Measurements from ENCODE around the gene HOXC6. TPM values are rescaled to one million over a fixed set of nuclear protein-coding genes. Genes with fewer than 3 reads are reported as not detected.

The HOXC6 gene
- total and polyA plus RNA-seq, 11 donors = 0.04 to 0.40 (median 0.08) TPM; not detected in 8

DNA sequence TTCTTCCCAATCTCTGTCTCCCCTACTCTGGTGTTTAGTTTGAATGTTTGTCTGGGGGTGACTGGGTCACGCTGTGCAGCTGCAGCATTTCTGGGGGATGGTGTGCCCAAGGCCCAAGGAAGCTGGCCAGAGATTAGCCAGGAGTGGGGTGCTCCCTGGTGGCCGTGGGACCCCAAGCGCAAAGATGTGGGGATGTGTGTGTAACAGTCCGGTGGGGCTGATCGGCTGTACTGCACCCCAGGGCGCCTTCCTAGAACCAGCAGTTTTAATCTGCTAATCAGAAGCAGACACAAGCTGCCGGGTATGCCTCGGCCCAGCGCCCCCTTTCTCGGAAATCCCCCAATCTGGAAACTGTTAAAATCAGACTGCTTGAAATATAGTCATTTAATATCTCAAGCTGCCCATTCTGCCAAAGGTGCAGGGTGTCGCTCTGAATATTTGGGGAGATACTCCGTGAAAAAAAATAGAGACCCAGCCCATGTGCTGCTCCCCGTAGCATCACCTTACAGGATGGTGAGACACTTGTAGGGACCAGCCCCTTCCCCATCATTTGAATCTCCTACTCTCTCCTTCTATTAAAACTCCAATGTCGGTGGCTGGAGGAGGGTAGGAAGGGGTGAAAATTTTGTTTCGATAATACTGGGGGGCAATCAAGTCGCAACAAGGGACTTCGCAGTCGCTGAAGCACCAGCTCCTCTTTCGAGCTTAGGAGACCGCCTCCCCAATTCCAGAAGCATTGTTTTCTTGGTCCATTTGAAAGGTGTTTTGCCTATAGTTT lies 24.0 kb upstream of the HOXC6 start:
- 15 to 26% (median 23%) methylated on average over 19 to 20 of the region's 20 CpGs for WGBS, 4 donors
- intact Hi-C loops (cut with DNase I) = loop anchor here in 1 of 10 donors (10.0 kb wide), 1 partner anchor 371 kb away; no protein-coding TSS in a partner anchor
- no peaks in the 10 kb centered on the region for H3K36me3 ChIP-seq
- ATAC-seq = no peak
- H3K4me3 ChIP-seq = no peak overlapping the region
- peaks cover 0 to 26% (median 17%) of the 10 kb centered on the region in 12 donors for H3K4me1 ChIP-seq
- peaks cover 68 to 100% (median 96%) of the 10 kb centered on the region in 9 donors for H3K27me3 ChIP-seq
- H3K27ac ChIP-seq = no peak overlapping the region
- no peak for DNase-seq
- H3K9me3 ChIP-seq = no peaks in the 10 kb centered on the region
- no peak for TF ChIP-seq POLR2A (IDR thresholded peaks at IDR 0.05)
- TF ChIP-seq, protein P1, sequence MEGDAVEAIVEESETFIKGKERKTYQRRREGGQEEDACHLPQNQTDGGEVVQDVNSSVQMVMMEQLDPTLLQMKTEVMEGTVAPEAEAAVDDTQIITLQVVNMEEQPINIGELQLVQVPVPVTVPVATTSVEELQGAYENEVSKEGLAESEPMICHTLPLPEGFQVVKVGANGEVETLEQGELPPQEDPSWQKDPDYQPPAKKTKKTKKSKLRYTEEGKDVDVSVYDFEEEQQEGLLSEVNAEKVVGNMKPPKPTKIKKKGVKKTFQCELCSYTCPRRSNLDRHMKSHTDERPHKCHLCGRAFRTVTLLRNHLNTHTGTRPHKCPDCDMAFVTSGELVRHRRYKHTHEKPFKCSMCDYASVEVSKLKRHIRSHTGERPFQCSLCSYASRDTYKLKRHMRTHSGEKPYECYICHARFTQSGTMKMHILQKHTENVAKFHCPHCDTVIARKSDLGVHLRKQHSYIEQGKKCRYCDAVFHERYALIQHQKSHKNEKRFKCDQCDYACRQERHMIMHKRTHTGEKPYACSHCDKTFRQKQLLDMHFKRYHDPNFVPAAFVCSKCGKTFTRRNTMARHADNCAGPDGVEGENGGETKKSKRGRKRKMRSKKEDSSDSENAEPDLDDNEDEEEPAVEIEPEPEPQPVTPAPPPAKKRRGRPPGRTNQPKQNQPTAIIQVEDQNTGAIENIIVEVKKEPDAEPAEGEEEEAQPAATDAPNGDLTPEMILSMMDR (IDR thresholded peaks at IDR 0.05) = no peak

DNA sequence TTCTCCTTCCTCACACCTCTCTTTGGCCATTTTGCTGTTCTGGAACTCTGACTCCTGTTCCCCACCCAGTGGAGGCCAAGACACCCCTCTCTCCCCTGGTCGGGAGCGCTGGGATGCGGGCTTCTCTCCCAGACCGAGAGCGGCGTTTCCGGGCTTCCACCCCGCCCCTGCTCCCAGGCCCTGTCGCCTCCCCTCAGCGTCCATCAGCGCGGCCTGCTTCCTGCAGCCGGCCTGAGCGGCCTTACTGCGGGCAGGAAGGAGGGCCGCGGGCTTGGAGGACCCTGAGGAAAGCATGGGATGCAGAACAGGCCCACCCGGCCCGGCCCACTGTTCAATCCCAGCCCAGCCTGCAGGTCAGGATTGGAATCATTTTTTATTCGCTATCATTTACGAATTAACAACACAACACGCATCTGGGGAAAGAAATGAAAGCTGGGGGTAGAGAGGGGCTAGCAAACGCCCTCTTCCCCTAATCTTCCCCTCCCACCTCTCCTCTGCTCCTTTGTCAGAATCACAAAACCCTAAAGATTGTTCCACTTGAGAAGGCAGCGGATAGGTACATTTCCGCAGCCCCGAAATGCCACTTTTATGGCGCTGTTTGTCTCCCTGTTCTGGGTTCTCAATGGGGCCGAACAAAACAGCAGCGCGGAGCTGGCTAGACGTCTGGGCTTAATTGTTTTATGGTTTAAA lies 23.3 kb upstream of the HOXC6 start:
- no peaks in the 10 kb centered on the region for H3K9me3 ChIP-seq
- H3K27ac ChIP-seq = no peak overlapping the region

DNA sequence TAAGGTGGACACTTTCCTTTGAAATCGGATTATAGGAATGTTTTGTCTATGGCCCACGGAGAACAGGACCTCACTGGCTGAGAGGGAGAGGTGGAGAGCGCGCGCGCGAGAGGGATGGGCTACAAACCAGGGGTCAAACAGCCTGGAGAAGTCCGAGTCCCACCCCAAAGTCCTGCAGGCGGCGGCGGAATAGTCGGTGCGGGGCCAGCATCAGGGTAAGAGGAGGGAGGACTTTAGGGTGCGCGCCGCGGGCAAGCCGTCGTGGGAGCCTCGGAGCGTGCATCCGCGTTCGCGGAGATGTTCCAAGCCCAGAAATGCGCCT lies 22.7 kb upstream of the HOXC6 start:
- Histone ChIP-seq H3K4me3 (no peak overlapping the region), H3K36me3 (no peaks in the 10 kb centered on the region), H3K27ac (no peak overlapping the region), H3K27me3 (peaks cover 68 to 100% (median 96%) of the 10 kb centered on the region in 9 donors), H3K4me1 (peaks cover 0 to 22% (median 12%) of the 10 kb centered on the region in 12 donors), H3K9me3 (no peaks in the 10 kb centered on the region)
- intact Hi-C loops (cut with DNase I) = loop anchor here in 4 of 10 donors (5.0 to 10.0 kb wide), 2 partner anchors 187 to 369 kb away; no protein-coding TSS in a partner anchor
- no peak for ATAC-seq
- 5 to 10% (median 6%) methylated on average over 25 to 26 of the region's 26 CpGs for WGBS, 4 donors
- no peak for DNase-seq
- TF ChIP-seq, protein P1 (IDR thresholded peaks at IDR 0.05) = no peak
- no peak for TF ChIP-seq POLR2A (IDR thresholded peaks at IDR 0.05)

More for the DNA sequence above, 23.3 kb upstream of the HOXC6 start:
- 11 to 23% (median 16%) methylated on average over 31 of the region's 31 CpGs for WGBS, 4 donors
- H3K36me3 ChIP-seq = no peaks in the 10 kb centered on the region
- no peak for DNase-seq
- ATAC-seq = no peak
- intact Hi-C loops (cut with DNase I) = loop anchor here in 4 of 10 donors (5.0 to 10.0 kb wide), 2 partner anchors 187 to 370 kb away; no protein-coding TSS in a partner anchor
- H3K27me3 ChIP-seq = peaks cover 70 to 100% (median 96%) of the 10 kb centered on the region in 9 donors
- H3K4me1 ChIP-seq = peaks cover 0 to 27% (median 17%) of the 10 kb centered on the region in 12 donors
- TF ChIP-seq POLR2A (IDR thresholded peaks at IDR 0.05) = no peak
- TF ChIP-seq, protein P1 (IDR thresholded peaks at IDR 0.05) = no peak
- H3K4me3 ChIP-seq = no peak overlapping the region

All from heart left ventricle (tissue), 16 donors.